K562 (cell line): Measurements from ENCODE around the gene TMEM234. TPM values are rescaled to one million over a fixed set of nuclear protein-coding genes. Genes with fewer than 3 reads are reported as not detected.

Experiments used
- ATAC-seq: fragments of 200-7000 bp; cut with Tn5 transposase; 3 replicates; pipeline ENCODE4 v1.9.1; 2020; ENCODE audit warnings: moderate library complexity
- BruUV-seq: library from RNA; stranded (reverse); fragments of 400-500 nt; replicated peaks from 2 replicates; lab custom pipeline; 2021; lab: Mats Ljungman, UMichigan
- CTCF ChIA-PET: fragments of 300-600 bp; formaldehyde crosslinking; extraction: SDS; loops from one replicate; lab custom pipeline; 2021; ENCODE audit warnings: low intra/inter-chr PET ratio; lab: Yijun Ruan, JAX
- POLR2A ChIA-PET: fragments of 300-600, 350-650 bp; sonication (Branson Sonifier 250); formaldehyde crosslinking; extraction: SDS; loops from one replicate; lab custom pipeline; 2021; ENCODE audit warnings: antibody characterized with exemption, inconsistent platforms; lab: Yijun Ruan, JAX
- DNase-seq, 4 experiments: peaks; one replicate each; pipeline versions ENCODE4 v3.0.0 to v3.0.0-alpha.2; 2011 to 2018; ENCODE audit warnings: low spot score in 3 of 4, mixed read lengths in 3 of 4; ENCODE audit errors: extremely low read depth in 1 of 4
- FAIRE-seq: peaks from 2 replicates; lab custom pipeline; 2011; peaks lifted over from hg19 to GRCh38; lab: Jason Lieb, UNC
- H2AFZ ChIP-seq: 2 replicates; pipeline ENCODE4 v1.6.0; 2011; ENCODE audit warnings: low read depth, low read length, control low read depth, inconsistent platforms
- H3K27ac ChIP-seq: fragments of 200-600 bp; 3 replicates; pipeline ENCODE4 v1.8.0; 2011; ENCODE audit warnings: low read depth, mild to moderate bottlenecking, control low read depth, inconsistent platforms, low read length, moderate library complexity, mixed read lengths; ENCODE audit errors: extremely low read depth
- H3K27me3 ChIP-seq, 2 experiments: fragments of 300-600 bp in 1 of 2; 2 replicates in 1 of 2; 3 replicates in 1 of 2; pipeline versions ENCODE4 v1.6.0 to v1.8.0; 2011; ENCODE audit warnings: inconsistent platforms in 2 of 2, low read length in 2 of 2, mild to moderate bottlenecking in 1 of 2, mixed read lengths in 1 of 2, moderate library complexity in 1 of 2; ENCODE audit not compliant: control insufficient read depth in 2 of 2, insufficient read depth in 2 of 2
- H3K36me3 ChIP-seq: fragments of 300-600 bp; 3 replicates; pipeline ENCODE4 v1.8.0; 2011; ENCODE audit warnings: mild to moderate bottlenecking, low read length, inconsistent platforms; ENCODE audit not compliant: control insufficient read depth, insufficient read depth
- H3K4me1 ChIP-seq, 2 experiments: fragments of 200-600 bp in 1 of 2; replicated peaks in 1 of 2; 2 replicates in 1 of 2; 3 replicates in 1 of 2; pipeline versions ENCODE4 v1.5.1 to v1.8.0; 2011; ENCODE audit warnings: inconsistent platforms in 2 of 2, low read length in 2 of 2, mild to moderate bottlenecking in 1 of 2, mixed read lengths in 1 of 2, moderate library complexity in 1 of 2; ENCODE audit not compliant: control insufficient read depth in 2 of 2, insufficient read depth in 2 of 2
- H3K4me2 ChIP-seq: 2 replicates; pipeline ENCODE4 v1.6.1; 2011; ENCODE audit warnings: low read length, control low read depth, inconsistent platforms, mixed read lengths; ENCODE audit not compliant: insufficient read depth
- H3K4me3 ChIP-seq: fragments of 200-600 bp; sonication (generic), shearing (Covaris generic); 2 replicates; pipeline ENCODE4 v1.5.1; 2016; ENCODE audit warnings: control low read depth, inconsistent platforms
- H3K79me2 ChIP-seq: fragments of 200-600 bp; 3 replicates; pipeline ENCODE4 v1.8.0; 2011; ENCODE audit warnings: low read length, inconsistent platforms; ENCODE audit not compliant: control insufficient read depth, insufficient read depth
- H3K9ac ChIP-seq, 2 experiments: 2 replicates each; pipeline versions ENCODE4 v1.6.0 to v1.6.1; 2011; ENCODE audit warnings: low read depth in 2 of 2, low read length in 2 of 2, control low read depth in 1 of 2, inconsistent platforms in 1 of 2, mild to moderate bottlenecking in 1 of 2, mixed read lengths in 1 of 2; ENCODE audit not compliant: insufficient read depth in 1 of 2
- H3K9me1 ChIP-seq: one replicate; pipeline ENCODE4 v1.6.0; 2011; ENCODE audit warnings: inconsistent platforms, mild to moderate bottlenecking, low read length, moderate library complexity; ENCODE audit not compliant: control insufficient read depth, insufficient read depth
- H3K9me3 ChIP-seq: replicated peaks from 2 replicates; pipeline ENCODE4 v1.5.1; 2011; ENCODE audit warnings: low read depth, low read length, inconsistent platforms; ENCODE audit not compliant: control insufficient read depth, insufficient read depth
- H4K20me1 ChIP-seq: replicated peaks from 2 replicates; pipeline ENCODE4 v1.6.1; 2011; ENCODE audit warnings: low read length, inconsistent platforms, mixed read lengths; ENCODE audit not compliant: control insufficient read depth, insufficient read depth
- CAMTA2 ChIP-seq: fragments of 250-450 bp; sonication (Bioruptor Pico); conservative IDR thresholded peaks from 2 replicates; pipeline ENCODE4 v1.5.1; 2022
- CCNT2 ChIP-seq: IDR thresholded peaks from 2 replicates; pipeline ENCODE4 v1.6.1; 2011; ENCODE audit warnings: borderline replicate concordance, low read depth, mild to moderate bottlenecking, moderate library complexity, mixed read lengths, low read length; ENCODE audit not compliant: insufficient read length; ENCODE audit errors: extremely low read depth
- DACH1 ChIP-seq: fragments of 450-650 bp; IDR thresholded peaks from 2 replicates; pipeline ENCODE4 v1.6.1; 2018; ENCODE audit not compliant: partially characterized antibody
- DMBX1 ChIP-seq: fragments of 250-450 bp; sonication (Bioruptor Pico); IDR thresholded peaks from 2 replicates; pipeline ENCODE4 v1.8.0; 2022; ENCODE audit warnings: inconsistent platforms, mild to moderate bottlenecking, moderate library complexity, borderline replicate concordance
- EP400 ChIP-seq: fragments of 450-650 bp; IDR thresholded peaks from 2 replicates; pipeline ENCODE4 v1.6.1; 2017; ENCODE audit warnings: antibody characterized with exemption, mild to moderate bottlenecking, moderate library complexity
- HDAC1 ChIP-seq, 2 experiments: fragments of 450-650 bp; IDR thresholded peaks; 2 replicates each; pipeline ENCODE4 v1.6.1; 2016 to 2017; ENCODE audit warnings: inconsistent platforms in 1 of 2, mild to moderate bottlenecking in 1 of 2, moderate library complexity in 1 of 2
- HOXB6 ChIP-seq: fragments of 250-450 bp; sonication (Bioruptor Pico); IDR thresholded peaks from 2 replicates; pipeline ENCODE4 v1.5.1; 2022; ENCODE audit warnings: mild to moderate bottlenecking, borderline replicate concordance
- NR2C1 ChIP-seq, 2 experiments: fragments of 450-650 bp; IDR thresholded peaks; 2 replicates each; pipeline ENCODE4 v1.6.1; 2017; ENCODE audit warnings: mild to moderate bottlenecking in 2 of 2, antibody characterized with exemption in 1 of 2, inconsistent platforms in 1 of 2, missing compliant biosample characterization in 1 of 2, missing genetic modification characterization in 1 of 2
- NR2F6 ChIP-seq: fragments of 450-650 bp; formaldehyde crosslinking; IDR thresholded peaks from 2 replicates; pipeline ENCODE4 v1.4.0; 2020; ENCODE audit warnings: mild to moderate bottlenecking
- NUFIP1 ChIP-seq: fragments of 450-650 bp; IDR thresholded peaks from 2 replicates; pipeline ENCODE4 v1.6.1; 2018; ENCODE audit not compliant: partially characterized antibody
- POLR2AphosphoS2 ChIP-seq: IDR thresholded peaks from 2 replicates; pipeline ENCODE4 v1.6.1; 2012; ENCODE audit warnings: low read length, improper control_type of control experiment
- POLR2AphosphoS5 ChIP-seq: IDR thresholded peaks from 2 replicates; pipeline ENCODE4 v1.6.1; 2011; ENCODE audit warnings: mild to moderate bottlenecking, low read depth, low read length, moderate library complexity; ENCODE audit not compliant: control insufficient read depth, insufficient read depth
- RBM17 ChIP-seq: fragments of 200-400 bp; formaldehyde crosslinking; IDR thresholded peaks from 2 replicates; pipeline ENCODE4 v1.6.1; 2017; ENCODE audit warnings: low read depth, mild to moderate bottlenecking, low read length, borderline replicate concordance
- SMAD4 ChIP-seq: fragments of 250-450 bp; sonication (Bioruptor Pico); conservative IDR thresholded peaks from 2 replicates; pipeline ENCODE4 v1.8.0; 2021; ENCODE audit warnings: inconsistent platforms, mild to moderate bottlenecking, moderate library complexity
- TAF7 ChIP-seq: fragments of 450-650 bp; IDR thresholded peaks from 2 replicates; pipeline ENCODE4 v1.6.1; 2016; ENCODE audit warnings: missing genetic modification characterization, missing compliant biosample characterization
- TCF7 ChIP-seq: sonication (generic); IDR thresholded peaks from 2 replicates; pipeline ENCODE4 v1.6.1; 2016; ENCODE audit warnings: antibody characterized with exemption, borderline replicate concordance
- TGIF2 ChIP-seq: sonication (generic); formaldehyde crosslinking; IDR thresholded peaks from 2 replicates; pipeline ENCODE4 v1.8.1; 2022; ENCODE audit warnings: mild to moderate bottlenecking, missing genetic modification reagents, moderate library complexity
- ZNF212 ChIP-seq: fragments of 450-650 bp; formaldehyde crosslinking; IDR thresholded peaks from 2 replicates; pipeline ENCODE4 v1.4.0; 2020; ENCODE audit warnings: mild to moderate bottlenecking
- ZNF232 ChIP-seq: sonication (generic); formaldehyde crosslinking; IDR thresholded peaks from 2 replicates; pipeline ENCODE4 v1.8.0; 2022; ENCODE audit warnings: mild to moderate bottlenecking, missing genetic modification reagents
- ZNF316 ChIP-seq: fragments of 450-650 bp; IDR thresholded peaks from 2 replicates; pipeline ENCODE4 v1.6.1; 2016
- WGBS: fragments of 100-300 bp; shearing (Covaris generic); methylation state at CpG from one replicate; pipeline ENCODE4 v1.1.6; 2016; ENCODE audit warnings: low coverage, mixed read lengths; ENCODE audit not compliant: insufficient coverage; ENCODE audit errors: missing lambda C conversion rate; 5-methylcytosine and 5-hydroxymethylcytosine counted together
- in situ Hi-C: fragments of 300-500 bp; cut with MboI; formaldehyde crosslinking; loops from 4 replicates; pipeline ENCODE4 v1.15.0; 2018; ENCODE audit warnings: inconsistent platforms, mixed read lengths
- intact Hi-C: fragments of 100-400 bp; cut with micrococcal nuclease; formaldehyde crosslinking; loops from 2 replicates; pipeline ENCODE4 v1.14.2; 2022
- polyA plus RNA-seq, 8 experiments: library from polyadenylated mRNA; depleted of rRNA in 4 of 8; stranded (reverse) in 5 of 8; unstranded in 3 of 8; fragments of >200 nt; fragmentation: Nextera tagmentation in 2 of 8; fragmentation: Illumina TruSeq in 1 of 8; extraction: Ambion mirVana in 2 of 8; extraction: Trizol in 1 of 8; gene quantifications; 2 replicates each; pipeline versions ENCODE4 v1.2.1 to v1.2.3, GENCODE V29; 2011 to 2014; ENCODE audit warnings: inconsistent platforms in 1 of 8, missing spikeins in 1 of 8
- total RNA-seq, 7 experiments: library from RNA; depleted of rRNA in 6 of 7; stranded (reverse); fragments of >200 nt in 6 of 7; fragmentation: Illumina TruSeq in 2 of 7; extraction: Trizol in 2 of 7; gene quantifications; 2 replicates each; pipeline versions ENCODE4 v1.2.1 to v1.2.3, GENCODE V29; 2011 to 2021; ENCODE audit warnings: low replicate concordance in 1 of 7
- TF ChIP-seq, protein P1 (sequence below): sonication (generic); formaldehyde crosslinking; IDR thresholded peaks from 2 replicates; pipeline ENCODE4 v1.8.1; 2023; ENCODE audit warnings: mild to moderate bottlenecking, missing genetic modification reagents
- TF ChIP-seq, protein P2 (sequence below), 2 experiments: fragments of 450-650 bp in 1 of 2; sonication (generic) in 1 of 2; formaldehyde crosslinking in 1 of 2; IDR thresholded peaks in 1 of 2; conservative IDR thresholded peaks in 1 of 2; 2 replicates each; pipeline versions ENCODE4 v1.6.1 to v1.8.1; 2016 to 2023; ENCODE audit warnings: mild to moderate bottlenecking in 2 of 2, moderate library complexity in 2 of 2, inconsistent platforms in 1 of 2, missing genetic modification reagents in 1 of 2

Gene TMEM234
- total and polyA plus RNA-seq, 9 of the 15 experiments (the other 6 are each of a cell fraction or from before 2014, with no cell fraction given): 5.0 to 12.9 (median 7.6) TPM

GRCh38 chr1:32186077-32186476, 36.1 kb downstream of the TMEM234 start:
- peak overlapping the region in 1 of 2 experiments; percentile 23; a peak in 2 of 4 replicates for H3K9ac ChIP-seq
- H3K79me2 ChIP-seq: peaks cover 54% of the 10 kb centered on the region
- no peak overlapping the region for H2AFZ ChIP-seq
- in situ Hi-C loops: no loop called here
- ChIA-PET CTCF (no interaction called here), POLR2A (interaction anchor here (0.8 to 11.6 kb wide), 2 partner anchors 11 to 24 kb away, joined by 5 to 201 read pairs; partner anchors contain the start of gene CCDC28B)
- no peak for FAIRE-seq
- no peak overlapping the region for H3K4me2 ChIP-seq
- peak; percentile 47 for ATAC-seq
- BruUV-seq: TSS peak; percentile 1
- peak overlapping the region; percentile 46; the same call in 2 of the 3 replicates for H3K27ac ChIP-seq
- 97% methylated on average over 2 of the region's 2 CpGs for WGBS
- no peaks in the 10 kb centered on the region for H3K9me3 ChIP-seq
- H3K4me3 ChIP-seq: no peak overlapping the region
- H3K4me1 ChIP-seq: peaks cover 12 to 14% of the 10 kb centered on the region in 2 experiments
- peaks cover 91% of the 10 kb centered on the region for H3K36me3 ChIP-seq
- H3K9me1 ChIP-seq: peaks cover 4% of the 10 kb centered on the region
- no peaks in the 10 kb centered on the region; the same call in 1 of the 2 replicates for H4K20me1 ChIP-seq
- no peak for DNase-seq
- H3K27me3 ChIP-seq: no peaks in the 10 kb centered on the region
- intact Hi-C loops: loop anchor here (10.0 kb wide), 1 partner anchor 171 kb away; the partner anchor contains the start of gene KHDRBS1
- TF ChIP-seq TGIF2 (CRISPR knock-in tag) (no peak), HOXB6 (CRISPR knock-in tag) (no peak), HDAC1 (IDR thresholded peaks at IDR 0.05) (no peak), ZNF212 (CRISPR knock-in tag) (no peak), SMAD4 (CRISPR knock-in tag) (peak; percentile 55), NR2C1 (IDR thresholded peaks at IDR 0.05) (no peak), NR2C1 (tag; IDR thresholded peaks at IDR 0.05) (0 out of 2 replicates have a peak, but pooled peaks have one; percentile 21), POLR2AphosphoS2 (no peak), ZNF316 (no peak), NUFIP1 (no peak), TCF7 (no peak), CAMTA2 (CRISPR knock-in tag) (no peak), DMBX1 (peak; percentile 63; the same call in 1 of the 2 replicates), POLR2AphosphoS5 (0 out of 2 replicates have a peak, but pooled peaks have one; percentile 16), CCNT2 (no peak), DACH1 (no peak), NR2F6 (no peak), TAF7 (peak; percentile 60; the same call in 1 of the 2 replicates), ZNF232 (no peak), EP400 (peak; percentile 36; the same call in 1 of the 2 replicates), RBM17 (no peak)
- TF ChIP-seq, protein P1, sequence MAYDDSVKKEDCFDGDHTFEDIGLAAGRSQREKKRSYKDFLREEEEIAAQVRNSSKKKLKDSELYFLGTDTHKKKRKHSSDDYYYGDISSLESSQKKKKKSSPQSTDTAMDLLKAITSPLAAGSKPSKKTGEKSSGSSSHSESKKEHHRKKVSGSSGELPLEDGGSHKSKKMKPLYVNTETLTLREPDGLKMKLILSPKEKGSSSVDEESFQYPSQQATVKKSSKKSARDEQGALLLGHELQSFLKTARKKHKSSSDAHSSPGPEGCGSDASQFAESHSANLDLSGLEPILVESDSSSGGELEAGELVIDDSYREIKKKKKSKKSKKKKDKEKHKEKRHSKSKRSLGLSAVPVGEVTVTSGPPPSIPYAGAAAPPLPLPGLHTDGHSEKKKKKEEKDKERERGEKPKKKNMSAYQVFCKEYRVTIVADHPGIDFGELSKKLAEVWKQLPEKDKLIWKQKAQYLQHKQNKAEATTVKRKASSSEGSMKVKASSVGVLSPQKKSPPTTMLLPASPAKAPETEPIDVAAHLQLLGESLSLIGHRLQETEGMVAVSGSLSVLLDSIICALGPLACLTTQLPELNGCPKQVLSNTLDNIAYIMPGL (CRISPR knock-in tag): no peak
- TF ChIP-seq, protein P2, sequence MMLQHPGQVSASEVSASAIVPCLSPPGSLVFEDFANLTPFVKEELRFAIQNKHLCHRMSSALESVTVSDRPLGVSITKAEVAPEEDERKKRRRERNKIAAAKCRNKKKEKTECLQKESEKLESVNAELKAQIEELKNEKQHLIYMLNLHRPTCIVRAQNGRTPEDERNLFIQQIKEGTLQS (IDR thresholded peaks at IDR 0.05): peak; percentile 64; the same call in 1 of the 2 replicates
- TF ChIP-seq, protein P2 (CRISPR knock-in tag; conservative IDR thresholded peaks at IDR 0.05): no peak
